GM19328 (cell line): ENCODE measurements around the gene NOTO.
"Not testable (repeated sequence)": the region's sequence is repeated elsewhere in the genome, so short reads cannot be mapped to it uniquely, and the experiment has no call there.

Source experiments
- ATAC-seq: cut with Tn5 transposase; IDR thresholded peaks from one replicate; pipeline ENCODE4 v1.9.1; 2021; ENCODE audit warnings: mild to moderate bottlenecking, moderate library complexity; ENCODE audit not compliant: unreplicated experiment

The NOTO gene

GRCh38 chr2:73202156-73203054 lies at the start of gene NOTO:
TSS of gene NOTO (plus strand) at chr2:73202574. CDS start at chr2:73202667, 93 bp downstream.
- ATAC-seq: no peak

GRCh38 chr2:73156539-73157124 lies 45.7 kb upstream of the NOTO start:
- ATAC-seq: no peak

- no peak for ATAC-seq
Observed at GRCh38 chr2:73162856-73163391, 39.5 kb upstream of the NOTO start.

GRCh38 chr2:73163483-73164367 lies 38.6 kb upstream of the NOTO start:
- ATAC-seq: no peak

GRCh38 chr2:73165978-73166377 lies 36.4 kb upstream of the NOTO start:
- not testable (repeated sequence) for ATAC-seq

- not testable (repeated sequence) for ATAC-seq
Observed at GRCh38 chr2:73166813-73167212, 35.6 kb upstream of the NOTO start.

GRCh38 chr2:73168348-73168747 lies 34.0 kb upstream of the NOTO start:
- ATAC-seq: not testable (repeated sequence)

- ATAC-seq: not testable (repeated sequence)
Observed at GRCh38 chr2:73170341-73170740, 32.0 kb upstream of the NOTO start.

- no peak for ATAC-seq
Observed at GRCh38 chr2:73172963-73173362, 29.4 kb upstream of the NOTO start.

GRCh38 chr2:73173781-73174180 lies 28.6 kb upstream of the NOTO start:
- ATAC-seq: no peak

GRCh38 chr2:73174244-73174643 lies 28.1 kb upstream of the NOTO start:
- no peak for ATAC-seq

GRCh38 chr2:73174941-73175662 lies 27.3 kb upstream of the NOTO start:
- no peak for ATAC-seq

- no peak for ATAC-seq
Observed at GRCh38 chr2:73175663-73176204, 26.6 kb upstream of the NOTO start.

- ATAC-seq: no peak
Observed at GRCh38 chr2:73176205-73176880, 26.0 kb upstream of the NOTO start.

GRCh38 chr2:73176881-73177644 lies 25.3 kb upstream of the NOTO start:
- ATAC-seq: peak; percentile 83

GRCh38 chr2:73177645-73178255 lies 24.6 kb upstream of the NOTO start:
- no peak for ATAC-seq

GRCh38 chr2:73185965-73186364 lies 16.4 kb upstream of the NOTO start:
- no peak for ATAC-seq

GRCh38 chr2:73187549-73187948 lies 14.8 kb upstream of the NOTO start:
- no peak for ATAC-seq
